ENCODE data around the gene AMN1. TPM values are rescaled to one million over a fixed set of nuclear protein-coding genes. Genes with fewer than 3 reads are reported as not detected.
"Not testable (repeated sequence)": the region's sequence is repeated elsewhere in the genome, so short reads cannot be mapped to it uniquely, and the experiment has no call there.

The AMN1 gene
- total RNA-seq, 1 experiment from 2014 or later, result 26.9 TPM

GRCh38 chr12:31732926-31733548 lies 4.2 kb upstream of the AMN1 start (continued):
- TF ChIP-seq TCF7L2 (IDR thresholded peaks at IDR 0.05; ENCODE audit: borderline replicate concordance, extremely low read depth, insufficient read depth, insufficient read length) (peak; percentile 80), MAX (IDR thresholded peaks at IDR 0.05) (peak; percentile 55), YY1 (IDR thresholded peaks at IDR 0.05; ENCODE audit: extremely low read depth, insufficient replicate concordance, low read depth, low read length) (peak; percentile 25)

GRCh38 chr12:31731203-31731602 lies 2.4 kb upstream of the AMN1 start:
- H3K4me3 ChIP-seq (replicated peaks in 1 of 2; ENCODE audit: low read depth in 1 of 2, low read length in 2 of 2); H3K9ac ChIP-seq (ENCODE audit: low read length); H3K27me3 ChIP-seq (ENCODE audit: insufficient read depth, low read length); H3K9me2 ChIP-seq (ENCODE audit: insufficient read depth); RAD21 ChIA-PET (ENCODE audit: low non-redundant PET in 1 of 2, low total read pairs in 2 of 2, uncharacterized antibody in 2 of 2, unreplicated experiment in 2 of 2); H3K9me3 ChIP-seq (ENCODE audit: control insufficient read depth in 1 of 2, insufficient read depth in 1 of 2, low read depth in 1 of 2, low read length in 2 of 2); ATAC-seq; H2AFZ ChIP-seq (ENCODE audit: low read depth, low read length, poor library complexity, severe bottlenecking); DNase-seq (ENCODE audit: low read depth, low spot score); H3K36me3 ChIP-seq (ENCODE audit: control insufficient read depth in 1 of 2, insufficient read depth in 2 of 2, low read length in 2 of 2); BruUV-seq (replicated peaks); H4K20me1 ChIP-seq (ENCODE audit: insufficient read depth): not testable (repeated sequence)
- POLR2A ChIA-PET, result interaction anchor here (0.9 to 6.7 kb wide), 3 partner anchors 15 to 72 kb away, joined by 4 to 54 read pairs (median 41); no protein-coding TSS in a partner anchor
- Histone ChIP-seq H3K4me2 (ENCODE audit: low read length) (peak overlapping the region; percentile 60; the same call in 1 of the 2 replicates), H3K79me2 (ENCODE audit: insufficient read depth, low read length) (peaks cover 20% of the 10 kb centered on the region), H3K27ac (ENCODE audit: low read depth, low read length) (peak overlapping the region; percentile 92), H3K4me1 (ENCODE audit: control insufficient read depth in 1 of 2, insufficient read depth in 2 of 2, low read length in 2 of 2) (peaks cover 53 to 86% of the 10 kb centered on the region in 2 experiments)
- CTCF ChIA-PET, result interaction anchor here (1.6 kb wide), 1 partner anchor 29 kb away, joined by 4 read pairs; no protein-coding TSS in a partner anchor
- intact Hi-C loops (cut with micrococcal nuclease), result loop anchor here (5.0 kb wide), 1 partner anchor 226 kb away; the partner anchor contains the start of gene RESF1

- intact Hi-C loops (cut with micrococcal nuclease), result loop anchor here (5.0 kb wide), 1 partner anchor 228 kb away; the partner anchor contains the start of gene RESF1
- Histone ChIP-seq H3K4me1 (ENCODE audit: control insufficient read depth in 1 of 2, insufficient read depth in 2 of 2, low read length in 2 of 2) (peaks cover 46 to 77% of the 10 kb centered on the region in 2 experiments), H3K9ac (ENCODE audit: low read length) (peak overlapping the region; percentile 88), H3K9me3 (ENCODE audit: control insufficient read depth in 1 of 2, insufficient read depth in 1 of 2, low read depth in 1 of 2, low read length in 2 of 2) (peaks cover 0 to 9% of the 10 kb centered on the region in 2 experiments; a peak in 1 of 4 replicates), H3K27me3 (ENCODE audit: insufficient read depth, low read length) (no peaks in the 10 kb centered on the region), H3K36me3 (ENCODE audit: control insufficient read depth in 1 of 2, insufficient read depth in 2 of 2, low read length in 2 of 2) (no peaks in the 10 kb centered on the region), H4K20me1 (ENCODE audit: insufficient read depth) (no peaks in the 10 kb centered on the region), H3K27ac (ENCODE audit: low read depth, low read length) (peak overlapping the region; percentile 83), H3K4me3 (replicated peaks in 1 of 2; ENCODE audit: low read depth in 1 of 2, low read length in 2 of 2) (peak overlapping the region in 1 of 2 experiments; percentile 80; a peak in 2 of 4 replicates), H2AFZ (ENCODE audit: low read depth, low read length, poor library complexity, severe bottlenecking) (no peak overlapping the region), H3K4me2 (ENCODE audit: low read length) (peak overlapping the region; percentile 91), H3K9me2 (ENCODE audit: insufficient read depth) (no peaks in the 10 kb centered on the region), H3K79me2 (ENCODE audit: insufficient read depth, low read length) (peaks cover 20% of the 10 kb centered on the region)
- DNase-seq (ENCODE audit: low read depth, low spot score), result no peak
- TSS peak; percentile 40 for BruUV-seq (replicated peaks)
- ChIA-PET CTCF (no interaction called here), POLR2A (interaction anchor here (1.4 to 4.3 kb wide), 2 partner anchors 15 to 21 kb away, joined by 4 to 18 read pairs; no protein-coding TSS in a partner anchor), RAD21 (ENCODE audit: low non-redundant PET in 1 of 2, low total read pairs in 2 of 2, uncharacterized antibody in 2 of 2, unreplicated experiment in 2 of 2) (no interaction called here)
- no peak for ATAC-seq
- TF ChIP-seq POLR2A (IDR thresholded peaks at IDR 0.05; ENCODE audit: borderline replicate concordance, extremely low read depth, insufficient read depth, insufficient read length) (no peak), EZH2phosphoT487 (IDR thresholded peaks at IDR 0.05; ENCODE audit: borderline replicate concordance) (no peak), ZFX (IDR thresholded peaks at IDR 0.05) (no peak), JUND (IDR thresholded peaks at IDR 0.05) (no peak), ZNF274 (IDR thresholded peaks at IDR 0.05; ENCODE audit: low read depth, low read length) (no peak), YY1 (IDR thresholded peaks at IDR 0.05; ENCODE audit: extremely low read depth, insufficient replicate concordance, low read depth, low read length) (no peak), FOSL1 (IDR thresholded peaks at IDR 0.05; ENCODE audit: low read depth) (no peak), ZBTB33 (IDR thresholded peaks at IDR 0.05; ENCODE audit: extremely low read depth, insufficient replicate concordance, low read length) (no peak), CBX3 (IDR thresholded peaks at IDR 0.05; ENCODE audit: low read depth) (no peak), EZH2 (IDR thresholded peaks at IDR 0.05) (no peak), CTCF (IDR thresholded peaks at IDR 0.05 in 2 of 3, conservative IDR thresholded peaks at IDR 0.05 in 1 of 3; ENCODE audit: borderline replicate concordance in 1 of 3, insufficient read depth in 1 of 3, low read depth in 2 of 3, low read length in 2 of 3) (no peak)
Observed at GRCh38 chr12:31729705-31730104, 884 bp upstream of the AMN1 start.
